Activated CD8-positive, alpha-beta memory T cell treated with anti-CD3 and anti-CD28 coated beads, Interleukin-2, amount 50 U/mL, for 24 hours (primary cell): ENCODE measurements around the gene SPDEF.

ENCODE experiments used
- DNase-seq: peaks from one replicate; pipeline ENCODE4 v3.0.0-alpha.2; 2020; ENCODE audit errors: extremely low read depth

Gene SPDEF

GRCh38 chr6:34556031-34556471 lies at the start of gene SPDEF:
SPDEF (minus strand) TSS chr6:34556329; CDS start chr6:34544455, 11,874 bp downstream.
- no peak for DNase-seq

- DNase-seq, result no peak
Observed at GRCh38 chr6:34603707-34604106, 47.6 kb upstream of the SPDEF start.

DNA sequence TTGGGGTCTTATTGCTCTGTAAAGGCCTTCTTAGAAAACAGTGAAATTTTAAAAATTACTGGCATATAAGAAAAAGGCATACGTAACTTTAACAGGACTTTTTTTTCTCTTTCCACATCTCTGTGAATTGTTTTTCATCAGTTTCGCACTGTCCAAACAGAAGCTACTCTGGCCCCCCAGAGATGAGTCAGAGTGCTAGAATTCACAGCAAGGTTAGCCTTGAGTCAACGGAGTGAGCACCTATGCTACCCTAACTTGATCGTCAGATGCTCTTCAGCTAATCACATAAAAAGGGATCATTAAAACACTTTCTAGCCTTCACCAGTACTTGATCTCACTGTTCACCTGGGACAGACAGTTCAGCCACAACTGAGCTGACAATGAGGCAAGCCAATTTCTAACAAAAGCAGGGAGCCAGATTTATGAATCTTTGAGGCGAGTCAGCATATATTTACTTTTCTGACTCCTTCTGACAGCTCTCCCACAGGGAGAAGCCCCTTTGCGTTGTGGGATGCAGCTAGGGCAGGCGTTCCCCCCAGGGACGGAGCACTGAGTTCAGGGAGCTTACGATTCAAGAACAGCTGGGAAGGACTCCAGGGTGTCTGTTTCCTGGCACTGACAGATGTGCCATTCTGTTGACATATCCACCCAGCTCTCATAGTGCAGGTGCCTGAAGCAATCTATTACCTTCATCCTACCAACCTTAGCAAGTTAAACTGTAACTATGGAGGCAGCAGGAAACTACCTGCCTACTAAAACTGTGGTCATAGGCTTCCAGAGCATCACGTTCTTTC lies 46.4 kb upstream of the SPDEF start:
- no peak for DNase-seq

GRCh38 chr6:34601706-34602105 lies 45.6 kb upstream of the SPDEF start:
- DNase-seq, result no peak

DNA sequence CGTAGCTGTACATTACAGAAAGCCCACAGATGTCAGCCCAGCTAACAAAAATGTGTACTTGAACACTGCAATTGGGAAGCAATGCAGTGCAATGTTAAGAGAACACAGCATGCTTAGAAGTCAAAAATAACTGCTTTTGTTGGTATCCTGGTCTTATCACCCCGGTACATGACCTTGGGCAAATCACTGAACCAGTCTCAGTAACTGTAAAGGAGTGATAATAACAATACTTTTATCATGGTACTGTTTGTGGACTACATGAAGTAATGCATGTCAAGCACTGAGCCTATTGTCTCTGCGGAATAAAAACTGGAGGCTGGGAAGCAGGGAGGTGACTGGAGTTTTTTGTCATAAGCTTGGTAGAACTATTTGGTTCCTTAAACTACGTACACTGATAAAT lies 44.7 kb upstream of the SPDEF start:
- no peak for DNase-seq

DNA sequence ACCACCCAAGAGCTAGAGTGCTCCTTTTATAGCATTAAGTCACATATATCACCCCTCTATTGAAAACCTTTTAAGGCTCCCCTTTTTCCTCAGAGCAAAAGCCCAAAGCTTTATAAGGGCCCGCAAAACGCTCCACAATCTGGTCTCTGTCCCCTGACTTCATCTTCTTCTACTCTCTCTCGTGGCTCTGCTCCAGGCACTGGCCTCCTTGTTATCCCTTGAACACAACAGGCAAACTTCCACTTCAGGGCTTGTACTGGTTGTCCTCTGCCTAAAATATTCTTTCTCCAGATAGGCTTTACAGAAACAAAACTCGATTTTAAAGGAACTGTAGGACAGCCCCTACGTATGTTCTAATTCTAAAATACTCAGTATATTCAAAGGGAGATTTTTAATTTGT lies 44.0 kb upstream of the SPDEF start:
- DNase-seq, result no peak

DNA sequence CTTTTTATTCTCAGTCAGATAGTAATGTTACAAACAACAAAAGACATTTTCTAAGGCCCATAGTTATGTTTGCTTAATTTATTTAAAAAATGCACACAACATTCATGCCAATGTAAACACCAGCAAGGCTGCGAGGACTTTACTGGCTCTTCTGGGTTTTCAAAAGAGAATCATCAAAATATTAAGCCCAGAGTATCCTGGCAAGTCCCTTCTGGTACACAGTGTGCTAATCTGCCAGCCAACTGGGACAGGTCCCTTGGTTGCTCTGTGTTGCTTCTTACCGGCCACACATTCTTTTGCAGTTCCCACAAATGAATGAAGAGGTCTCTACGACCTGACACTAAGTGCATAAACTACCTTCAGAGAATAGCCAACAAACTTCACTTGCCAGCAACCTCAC lies 42.6 kb upstream of the SPDEF start:
- DNase-seq, result no peak

- no peak for DNase-seq
Observed at GRCh38 chr6:34597605-34598353, 41.6 kb upstream of the SPDEF start.

- no peak for DNase-seq
Observed at GRCh38 chr6:34596798-34597197, 40.7 kb upstream of the SPDEF start.

- DNase-seq, result no peak
Observed at GRCh38 chr6:34595332-34596184, 39.4 kb upstream of the SPDEF start.

- DNase-seq, result no peak
Observed at GRCh38 chr6:34593701-34594100, 37.6 kb upstream of the SPDEF start.

- no peak for DNase-seq
Observed at GRCh38 chr6:34592208-34592952, 36.3 kb upstream of the SPDEF start.

- no peak for DNase-seq
Observed at GRCh38 chr6:34589691-34590090, 33.6 kb upstream of the SPDEF start.

DNA sequence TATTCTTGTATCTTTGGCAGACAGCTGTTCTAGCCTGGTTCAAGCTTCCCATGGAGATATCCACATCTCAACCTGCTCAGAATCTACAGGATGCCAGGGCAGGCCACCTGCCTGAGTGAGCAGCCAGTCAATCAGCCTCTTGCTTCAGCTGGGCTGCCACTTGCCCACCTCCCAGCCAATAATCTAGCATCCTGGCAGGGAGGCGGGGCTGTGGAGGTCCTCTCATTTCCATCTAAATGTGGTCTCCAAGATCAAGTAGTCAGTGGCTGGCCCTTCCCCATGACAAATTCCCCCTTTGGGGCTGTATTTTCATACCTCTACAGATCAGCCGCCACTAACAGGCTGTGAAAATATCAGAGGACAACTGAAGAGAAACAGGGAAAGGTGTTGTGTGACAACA lies 33.0 kb upstream of the SPDEF start:
- no peak for DNase-seq

GRCh38 chr6:34587851-34588250 lies 31.7 kb upstream of the SPDEF start:
- no peak for DNase-seq

DNA sequence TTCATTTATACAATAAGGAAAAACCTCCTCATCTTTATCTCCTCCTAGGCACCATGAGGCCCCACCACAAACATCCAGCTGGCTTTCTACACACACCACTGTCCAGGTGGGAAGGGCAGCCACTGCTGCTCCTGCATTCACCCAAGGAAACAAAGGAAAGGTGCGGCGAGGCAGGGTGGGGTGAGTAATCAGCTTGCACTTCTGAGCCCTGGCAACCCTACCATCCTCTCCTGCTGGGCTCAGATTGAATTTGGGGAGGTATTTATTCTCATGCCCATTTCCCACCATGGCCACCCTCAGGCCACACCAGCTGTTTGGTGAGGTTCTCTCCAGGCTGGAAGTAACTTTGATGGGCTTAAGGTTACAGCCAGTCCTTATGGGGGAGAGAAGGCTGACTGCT lies 31.2 kb upstream of the SPDEF start:
- no peak for DNase-seq

DNA sequence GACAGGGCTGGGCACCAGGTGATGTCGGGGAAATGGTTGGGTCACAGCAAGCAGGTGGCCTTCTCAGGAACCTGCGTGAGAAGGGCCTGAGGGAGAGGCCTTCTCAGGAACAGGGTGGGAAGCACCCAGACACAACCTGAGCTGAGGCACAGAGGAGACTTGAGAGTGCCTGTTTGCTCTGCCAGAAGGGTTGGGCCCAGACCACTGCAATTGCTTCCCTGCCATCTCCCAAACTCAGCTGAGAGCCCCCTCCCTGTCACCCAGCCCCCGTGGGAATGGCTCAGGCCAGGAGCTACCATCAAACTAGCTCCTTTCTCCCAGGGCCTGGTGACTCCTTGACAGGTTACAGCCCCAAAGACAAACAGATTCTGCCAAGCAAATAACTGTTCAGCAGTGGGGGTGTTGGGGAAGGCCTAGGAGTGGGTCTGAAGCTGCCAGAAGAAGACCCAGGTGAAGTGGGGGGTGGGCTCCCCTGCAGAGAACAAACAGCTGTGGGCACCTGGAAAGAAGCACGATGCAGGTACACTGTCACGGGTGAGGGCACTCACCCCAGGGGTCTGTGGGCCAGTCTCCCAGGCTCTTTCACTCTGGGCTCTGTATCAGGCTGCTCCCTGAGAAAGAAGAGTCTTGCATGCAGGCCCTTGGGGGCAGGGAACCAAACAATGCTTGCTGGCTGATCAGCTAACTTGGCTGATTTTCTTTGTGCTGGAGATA lies 30.4 kb upstream of the SPDEF start:
- DNase-seq, result no peak

DNA sequence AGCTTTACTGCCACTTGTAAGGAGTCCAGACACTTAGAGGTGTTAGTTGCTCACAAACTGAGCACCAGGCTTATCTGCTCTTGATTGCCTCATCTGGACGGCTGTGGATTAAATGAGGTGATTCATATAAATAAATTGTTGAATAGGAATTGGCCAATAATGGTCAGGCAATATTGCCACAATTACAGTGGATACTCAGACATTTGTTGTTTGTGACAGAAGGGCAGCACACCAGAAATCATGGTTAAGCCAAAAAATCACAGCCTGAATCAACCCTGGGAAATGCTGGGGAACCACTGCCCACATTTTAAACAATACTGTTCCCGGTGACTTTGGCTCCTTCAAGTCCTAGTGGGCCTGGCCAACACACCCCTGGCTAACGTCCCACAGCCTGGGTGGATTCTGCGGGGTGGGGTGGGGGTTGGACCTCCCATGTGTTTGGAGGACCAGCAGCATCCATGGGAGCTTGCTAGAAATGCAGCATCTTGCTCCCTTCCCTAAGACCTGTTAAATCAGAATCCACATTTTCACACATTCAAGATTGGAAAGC lies 29.5 kb upstream of the SPDEF start:
- DNase-seq, result no peak

DNA sequence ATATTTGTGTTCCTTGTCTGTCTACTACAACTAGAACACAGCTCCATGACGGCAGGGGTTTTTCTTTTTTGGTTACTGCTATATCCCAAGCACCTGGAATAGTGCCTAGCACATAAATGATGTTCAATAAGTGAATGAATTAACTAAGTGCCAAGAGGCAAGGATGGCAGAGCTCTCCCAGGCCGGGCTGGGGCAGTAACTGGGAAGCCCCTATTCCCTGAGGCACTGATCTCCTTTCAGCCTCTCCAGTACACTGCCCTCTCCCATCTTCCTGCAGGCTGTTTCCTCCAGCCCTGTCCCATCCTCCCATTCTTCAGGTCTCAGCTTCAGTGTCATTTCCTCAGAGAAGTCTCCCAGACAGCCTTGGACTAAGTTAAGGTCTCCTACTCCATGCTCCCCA lies 29.0 kb upstream of the SPDEF start:
- DNase-seq, result no peak

GRCh38 chr6:34584694-34585093 lies 28.6 kb upstream of the SPDEF start:
- no peak for DNase-seq
